Measurements from ENCODE around the gene SH2D7.

- TF ChIP-seq CTBP1 (IDR thresholded peaks at IDR 0.05; ENCODE audit: borderline replicate concordance) (no peak), L3MBTL2 (conservative IDR thresholded peaks at IDR 0.05) (no peak), FOXA1 (IDR thresholded peaks at IDR 0.05) (no peak), SP1 (IDR thresholded peaks at IDR 0.05) (no peak), ARNT (IDR thresholded peaks at IDR 0.05) (no peak), FOXK2 (IDR thresholded peaks at IDR 0.05) (no peak), TARDBP (IDR thresholded peaks at IDR 0.05) (no peak), ELF4 (IDR thresholded peaks at IDR 0.05) (no peak)
Observed at GRCh38 chr15:78052545-78052944, 39.8 kb upstream of the SH2D7 start.
